Neural progenitor cell (in vitro differentiated cells): Measurements from ENCODE around the gene FAM13C. TPM values are rescaled to one million over a fixed set of nuclear protein-coding genes. Genes with fewer than 3 reads are reported as not detected.
A peak's percentile ranks its signal among the peaks of the same experiment; 100 is the strongest.

Source experiments
- DNase-seq: peaks from one replicate; pipeline ENCODE4 v3.0.0-alpha.2; 2016; ENCODE audit warnings: low spot score
- H2AFZ ChIP-seq: fragments of 200-600 bp; sonication (generic); replicated peaks from 2 replicates; pipeline ENCODE4 v1.6.1; 2016; ENCODE audit warnings: antibody characterized with exemption
- H3F3A ChIP-seq: fragments of 200-600 bp; sonication (generic); 2 replicates; pipeline ENCODE4 v1.6.1; 2016; ENCODE audit warnings: antibody characterized with exemption, low read depth
- H3K27ac ChIP-seq: fragments of 200-600 bp; sonication (generic); 2 replicates; pipeline ENCODE4 v1.5.1; 2016; ENCODE audit warnings: mild to moderate bottlenecking
- H3K27me3 ChIP-seq: fragments of 200-600 bp; sonication (generic); 2 replicates; pipeline ENCODE4 v1.6.1; 2016; ENCODE audit warnings: mild to moderate bottlenecking, moderate library complexity
- H3K36me3 ChIP-seq: fragments of 200-600 bp; sonication (generic); 2 replicates; pipeline ENCODE4 v1.5.1; 2016
- H3K4me1 ChIP-seq: fragments of 200-600 bp; sonication (generic); 2 replicates; pipeline ENCODE4 v1.6.1; 2016; ENCODE audit warnings: mixed run types
- H3K4me2 ChIP-seq: fragments of 200-600 bp; sonication (generic); 2 replicates; pipeline ENCODE4 v1.6.1; 2016
- H3K4me3 ChIP-seq: fragments of 200-600 bp; sonication (generic); 2 replicates; pipeline ENCODE4 v1.5.1; 2016
- H3K79me2 ChIP-seq: fragments of 200-600 bp; sonication (generic); 2 replicates; pipeline ENCODE4 v1.6.1; 2016; ENCODE audit warnings: low read depth
- H3K9ac ChIP-seq: fragments of 200-600 bp; sonication (generic); 2 replicates; pipeline ENCODE4 v1.6.1; 2016
- H3K9me3 ChIP-seq: fragments of 200-600 bp; sonication (generic); 2 replicates; pipeline ENCODE4 v1.5.1; 2016; ENCODE audit warnings: low read depth
- H4K20me1 ChIP-seq: fragments of 200-600 bp; sonication (generic); 2 replicates; pipeline ENCODE4 v1.6.1; 2016; ENCODE audit warnings: low read depth
- H3K27ac Mint-ChIP-seq: 3 replicates; pipeline ENCODE4 v1.8.0; 2021; ENCODE audit warnings: mixed read lengths
- H3K27me3 Mint-ChIP-seq: 2 replicates; pipeline ENCODE4 v1.8.0; 2022; ENCODE audit warnings: low read depth, mild to moderate bottlenecking, inconsistent platforms, moderate library complexity, mixed read lengths; ENCODE audit not compliant: insufficient read depth
- H3K36me3 Mint-ChIP-seq: 3 replicates; pipeline ENCODE4 v1.8.0; 2021; ENCODE audit warnings: mixed read lengths
- H3K4me1 Mint-ChIP-seq: 3 replicates; pipeline ENCODE4 v1.8.0; 2021; ENCODE audit warnings: mixed read lengths
- H3K4me3 Mint-ChIP-seq: 3 replicates; pipeline ENCODE4 v1.8.0; 2021; ENCODE audit warnings: mild to moderate bottlenecking, moderate library complexity, mixed read lengths
- H3K9me3 Mint-ChIP-seq: 3 replicates; pipeline ENCODE4 v1.8.0; 2020; ENCODE audit warnings: mixed read lengths
- EZH2 ChIP-seq: fragments of 200-600 bp; sonication (generic); IDR thresholded peaks from 2 replicates; pipeline ENCODE4 v1.6.1; 2017; ENCODE audit warnings: antibody characterized with exemption, mild to moderate bottlenecking, moderate library complexity
- EZH2phosphoT487 ChIP-seq: fragments of 200-600 bp; sonication (generic); IDR thresholded peaks from 2 replicates; pipeline ENCODE4 v1.6.1; 2017; ENCODE audit warnings: antibody characterized with exemption
- total RNA-seq: library from RNA; depleted of rRNA; stranded (reverse); fragments of >200 nt; gene quantifications from 2 replicates; pipeline ENCODE4 v1.2.3, GENCODE V29; 2015; ENCODE audit warnings: low replicate concordance
- TF ChIP-seq, protein P1 (sequence below): fragments of 200-600 bp; sonication (generic); IDR thresholded peaks from 2 replicates; pipeline ENCODE4 v1.5.1; 2017; ENCODE audit warnings: antibody characterized with exemption, mild to moderate bottlenecking

Gene FAM13C
- total RNA-seq, 1 donor from 2014 or later = 3.1 TPM

GRCh38 chr10:59336632-59337031, 25.7 kb downstream of the FAM13C start:
- H3K4me2 ChIP-seq = no peak overlapping the region
- DNase-seq = no peak
- no peaks in the 10 kb centered on the region for H3K36me3 ChIP-seq
- TF ChIP-seq EZH2phosphoT487 (no peak), EZH2 (no peak)
- TF ChIP-seq, protein P1, sequence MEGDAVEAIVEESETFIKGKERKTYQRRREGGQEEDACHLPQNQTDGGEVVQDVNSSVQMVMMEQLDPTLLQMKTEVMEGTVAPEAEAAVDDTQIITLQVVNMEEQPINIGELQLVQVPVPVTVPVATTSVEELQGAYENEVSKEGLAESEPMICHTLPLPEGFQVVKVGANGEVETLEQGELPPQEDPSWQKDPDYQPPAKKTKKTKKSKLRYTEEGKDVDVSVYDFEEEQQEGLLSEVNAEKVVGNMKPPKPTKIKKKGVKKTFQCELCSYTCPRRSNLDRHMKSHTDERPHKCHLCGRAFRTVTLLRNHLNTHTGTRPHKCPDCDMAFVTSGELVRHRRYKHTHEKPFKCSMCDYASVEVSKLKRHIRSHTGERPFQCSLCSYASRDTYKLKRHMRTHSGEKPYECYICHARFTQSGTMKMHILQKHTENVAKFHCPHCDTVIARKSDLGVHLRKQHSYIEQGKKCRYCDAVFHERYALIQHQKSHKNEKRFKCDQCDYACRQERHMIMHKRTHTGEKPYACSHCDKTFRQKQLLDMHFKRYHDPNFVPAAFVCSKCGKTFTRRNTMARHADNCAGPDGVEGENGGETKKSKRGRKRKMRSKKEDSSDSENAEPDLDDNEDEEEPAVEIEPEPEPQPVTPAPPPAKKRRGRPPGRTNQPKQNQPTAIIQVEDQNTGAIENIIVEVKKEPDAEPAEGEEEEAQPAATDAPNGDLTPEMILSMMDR = no peak
- H3K27me3 Mint-ChIP-seq = no peaks in the 10 kb centered on the region
- H3K9ac ChIP-seq = no peak overlapping the region
- no peak overlapping the region for H3K27ac ChIP-seq
- H3K79me2 ChIP-seq = no peaks in the 10 kb centered on the region
- no peaks in the 10 kb centered on the region for H3K9me3 ChIP-seq
- peaks cover 14% of the 10 kb centered on the region for H3K4me1 ChIP-seq
- peak overlapping the region; percentile 23 for H2AFZ ChIP-seq
- H3K36me3 Mint-ChIP-seq = no peaks in the 10 kb centered on the region
- no peaks in the 10 kb centered on the region for H3K9me3 Mint-ChIP-seq
- no peak overlapping the region for H3K27ac Mint-ChIP-seq
- H3K4me1 Mint-ChIP-seq = peaks cover 7% of the 10 kb centered on the region
- H3K4me3 Mint-ChIP-seq = no peak overlapping the region
- H3K4me3 ChIP-seq = no peak overlapping the region
- H3K27me3 ChIP-seq = no peaks in the 10 kb centered on the region
- no peaks in the 10 kb centered on the region for H4K20me1 ChIP-seq
- H3F3A ChIP-seq = no peaks in the 10 kb centered on the region

DNA sequence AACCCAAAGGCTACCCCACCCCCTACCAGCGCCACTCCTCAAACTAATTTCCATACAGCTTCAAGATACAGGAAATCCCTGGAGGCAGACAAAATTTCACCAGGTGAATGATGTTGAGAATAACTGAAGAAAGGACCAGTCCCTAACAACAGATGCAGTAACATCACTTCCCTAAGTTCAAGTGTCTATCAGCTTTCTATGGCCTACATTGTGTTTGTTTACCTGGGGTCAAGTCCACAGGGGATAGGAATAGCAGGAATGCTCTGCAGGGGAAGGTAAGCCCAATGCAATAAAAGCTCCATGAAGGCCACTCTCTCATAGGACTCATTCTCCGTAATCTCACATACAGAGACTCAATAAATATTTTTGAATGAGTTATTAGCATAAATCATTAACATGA, 26.9 kb downstream of the FAM13C start:
- no peaks in the 10 kb centered on the region for H3K9me3 Mint-ChIP-seq
- H3K9me3 ChIP-seq = no peaks in the 10 kb centered on the region
- H3K4me3 Mint-ChIP-seq = no peak overlapping the region
- no peak for TF ChIP-seq EZH2
- no peak for TF ChIP-seq EZH2phosphoT487
- TF ChIP-seq, protein P1 = no peak
- no peaks in the 10 kb centered on the region for H3K79me2 ChIP-seq
- H3K4me3 ChIP-seq = no peak overlapping the region
- no peak overlapping the region for H3K9ac ChIP-seq
- H3K27me3 Mint-ChIP-seq = no peaks in the 10 kb centered on the region
- H3K27me3 ChIP-seq = no peaks in the 10 kb centered on the region
- H3K4me2 ChIP-seq = no peak overlapping the region
- H3F3A ChIP-seq = no peaks in the 10 kb centered on the region
- H3K36me3 ChIP-seq = no peaks in the 10 kb centered on the region
- DNase-seq = no peak
- no peak overlapping the region for H3K27ac Mint-ChIP-seq
- H4K20me1 ChIP-seq = no peaks in the 10 kb centered on the region
- no peaks in the 10 kb centered on the region for H3K36me3 Mint-ChIP-seq
- H3K4me1 ChIP-seq = peaks cover 9% of the 10 kb centered on the region
- no peak overlapping the region for H3K27ac ChIP-seq
- no peak overlapping the region for H2AFZ ChIP-seq
- no peaks in the 10 kb centered on the region for H3K4me1 Mint-ChIP-seq

- Histone ChIP-seq H3K4me3 (no peak overlapping the region), H3K9ac (no peak overlapping the region), H2AFZ (no peak overlapping the region), H3K4me2 (no peak overlapping the region), H3K79me2 (no peaks in the 10 kb centered on the region), H3K27me3 (no peaks in the 10 kb centered on the region), H3K27ac (no peak overlapping the region), H3K36me3 (no peaks in the 10 kb centered on the region), H3F3A (no peaks in the 10 kb centered on the region), H3K4me1 (peaks cover 9% of the 10 kb centered on the region), H3K9me3 (no peaks in the 10 kb centered on the region), H4K20me1 (no peaks in the 10 kb centered on the region)
- Mint-ChIP-seq H3K4me3 (no peak overlapping the region), H3K27ac (no peak overlapping the region), H3K27me3 (no peaks in the 10 kb centered on the region), H3K36me3 (no peaks in the 10 kb centered on the region), H3K9me3 (no peaks in the 10 kb centered on the region), H3K4me1 (no peaks in the 10 kb centered on the region)
- TF ChIP-seq EZH2 = no peak
- no peak for TF ChIP-seq EZH2phosphoT487
- TF ChIP-seq, protein P1 = no peak
- DNase-seq = no peak
These were observed 28.6 kb downstream of the FAM13C start for GRCh38 chr10:59333701-59334100.

DNA sequence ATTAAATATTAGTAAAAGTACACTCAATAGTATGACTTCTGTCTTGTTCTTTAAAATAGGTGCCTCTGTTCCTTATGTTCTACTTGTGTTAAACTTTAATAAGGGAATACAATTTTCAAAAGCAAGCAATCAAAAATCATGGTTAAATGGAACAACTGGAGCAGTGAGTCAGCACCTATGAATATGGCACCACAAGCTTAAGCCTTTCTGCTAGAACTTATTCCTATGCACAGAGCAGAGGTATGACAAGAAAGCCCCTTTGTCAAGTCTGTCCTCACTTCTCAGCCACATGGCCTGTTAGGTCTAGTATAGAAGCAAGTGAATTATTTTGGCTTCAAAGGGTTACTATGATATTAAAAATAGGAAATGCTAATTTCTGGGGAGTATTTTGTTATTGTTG, 29.8 kb downstream of the FAM13C start:
- Histone ChIP-seq H2AFZ (no peak overlapping the region), H3F3A (no peaks in the 10 kb centered on the region), H3K27me3 (no peaks in the 10 kb centered on the region), H3K4me1 (peaks cover 9% of the 10 kb centered on the region), H4K20me1 (no peaks in the 10 kb centered on the region), H3K27ac (no peak overlapping the region), H3K9ac (no peak overlapping the region), H3K4me3 (no peak overlapping the region), H3K36me3 (no peaks in the 10 kb centered on the region), H3K4me2 (no peak overlapping the region), H3K79me2 (no peaks in the 10 kb centered on the region), H3K9me3 (no peaks in the 10 kb centered on the region)
- TF ChIP-seq EZH2phosphoT487 (no peak), EZH2 (no peak)
- TF ChIP-seq, protein P1 = no peak
- H3K36me3 Mint-ChIP-seq = no peaks in the 10 kb centered on the region
- H3K4me1 Mint-ChIP-seq = no peaks in the 10 kb centered on the region
- H3K4me3 Mint-ChIP-seq = no peak overlapping the region
- no peak for DNase-seq
- no peak overlapping the region for H3K27ac Mint-ChIP-seq
- H3K27me3 Mint-ChIP-seq = no peaks in the 10 kb centered on the region
- no peaks in the 10 kb centered on the region for H3K9me3 Mint-ChIP-seq
